HUES48 (cell line): ENCODE data around the gene TANGO2.

ENCODE experiments used
- H3K27ac ChIP-seq: one replicate; pipeline ENCODE4 v1.7.0; 2013; ENCODE audit warnings: low read depth, low read length, inconsistent platforms
- H3K27me3 ChIP-seq: 2 replicates; pipeline ENCODE4 v1.6.1; 2013; ENCODE audit warnings: mild to moderate bottlenecking, low read length; ENCODE audit not compliant: control insufficient read depth, insufficient read depth
- H3K36me3 ChIP-seq: 2 replicates; pipeline ENCODE4 v1.6.1; 2013; ENCODE audit warnings: low read length; ENCODE audit not compliant: control insufficient read depth, insufficient read depth
- H3K4me1 ChIP-seq: 2 replicates; pipeline ENCODE4 v1.6.1; 2013; ENCODE audit warnings: mild to moderate bottlenecking, low read length; ENCODE audit not compliant: control insufficient read depth, insufficient read depth
- H3K4me3 ChIP-seq: 2 replicates; pipeline ENCODE4 v1.5.1; 2013; ENCODE audit warnings: mild to moderate bottlenecking, low read depth, low read length
- H3K9ac ChIP-seq: 2 replicates; pipeline ENCODE4 v1.6.1; 2013; ENCODE audit warnings: mild to moderate bottlenecking, low read depth, low read length, moderate library complexity
- H3K9me3 ChIP-seq: 2 replicates; pipeline ENCODE4 v1.6.1; 2013; ENCODE audit warnings: low read length; ENCODE audit not compliant: control insufficient read depth, insufficient read depth

Gene TANGO2

DNA sequence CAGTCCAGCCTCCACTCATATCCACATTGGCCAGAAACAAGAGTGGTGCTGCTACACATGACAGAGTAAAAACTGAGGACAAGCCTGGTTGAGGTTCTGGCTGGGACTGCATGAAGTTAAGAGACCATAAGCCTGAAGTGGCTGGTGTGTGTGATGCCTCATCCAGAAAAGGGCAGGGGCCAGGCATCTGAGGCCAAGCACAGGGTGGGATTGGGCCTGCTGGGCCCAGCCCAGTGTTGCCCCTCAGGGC, 29.6 kb upstream of the TANGO2 start:
- Histone ChIP-seq H3K4me1 (0 out of 2 replicates have a peak, but pooled peaks cover 3% of the 10 kb centered on the region), H3K27me3 (no peaks in the 10 kb centered on the region), H3K9ac (no peak overlapping the region), H3K27ac (no peak overlapping the region), H3K9me3 (no peaks in the 10 kb centered on the region), H3K36me3 (no peaks in the 10 kb centered on the region), H3K4me3 (no peak overlapping the region)

DNA sequence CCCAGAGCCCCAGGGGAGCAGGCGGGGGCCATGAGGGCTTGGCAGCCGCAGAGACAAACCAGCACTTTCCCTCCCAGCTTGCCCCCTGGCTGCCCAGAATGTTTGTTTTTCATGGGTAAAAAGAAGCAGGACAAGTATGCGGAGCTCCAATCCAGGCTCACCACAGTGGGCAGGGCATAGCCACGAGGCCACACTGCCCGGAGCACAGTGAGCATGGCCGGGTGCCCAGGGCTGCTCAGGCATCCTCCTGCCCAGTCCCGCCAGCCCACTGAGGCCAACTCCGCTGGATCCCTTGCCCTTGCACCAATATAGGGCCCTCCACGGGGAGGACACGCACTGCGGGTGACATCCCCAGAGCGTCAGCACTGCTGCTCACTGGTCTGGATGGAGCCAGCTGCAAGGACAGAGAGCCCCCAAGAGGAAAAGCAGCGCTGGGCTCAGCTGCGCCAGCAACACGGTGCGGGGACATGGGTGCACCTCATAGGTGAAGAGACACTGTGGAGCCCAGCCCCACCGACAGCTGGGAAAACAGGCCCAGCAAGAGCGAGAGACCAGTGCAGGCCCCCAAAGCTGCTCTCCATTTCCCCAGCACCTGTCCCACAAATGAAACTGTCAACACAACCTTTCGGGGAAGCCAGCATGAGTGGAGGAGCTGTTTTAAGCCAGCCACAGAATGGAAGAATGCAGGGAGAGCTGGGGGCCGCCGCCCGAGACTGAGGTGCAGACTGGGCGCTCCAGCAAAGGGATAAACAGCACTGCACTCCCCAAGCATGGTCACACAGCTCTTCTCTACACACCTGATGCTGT, 29.1 kb upstream of the TANGO2 start:
- Histone ChIP-seq H3K9me3 (no peaks in the 10 kb centered on the region), H3K27me3 (no peaks in the 10 kb centered on the region), H3K36me3 (no peaks in the 10 kb centered on the region), H3K4me1 (0 out of 2 replicates have a peak, but pooled peaks cover 3% of the 10 kb centered on the region), H3K27ac (no peak overlapping the region), H3K9ac (no peak overlapping the region), H3K4me3 (no peak overlapping the region)

- no peaks in the 10 kb centered on the region for H3K27me3 ChIP-seq
- no peaks in the 10 kb centered on the region for H3K9me3 ChIP-seq
- no peak overlapping the region for H3K9ac ChIP-seq
Measured at GRCh38 chr22:19992481-19992911, 28.4 kb upstream of the TANGO2 start.

DNA sequence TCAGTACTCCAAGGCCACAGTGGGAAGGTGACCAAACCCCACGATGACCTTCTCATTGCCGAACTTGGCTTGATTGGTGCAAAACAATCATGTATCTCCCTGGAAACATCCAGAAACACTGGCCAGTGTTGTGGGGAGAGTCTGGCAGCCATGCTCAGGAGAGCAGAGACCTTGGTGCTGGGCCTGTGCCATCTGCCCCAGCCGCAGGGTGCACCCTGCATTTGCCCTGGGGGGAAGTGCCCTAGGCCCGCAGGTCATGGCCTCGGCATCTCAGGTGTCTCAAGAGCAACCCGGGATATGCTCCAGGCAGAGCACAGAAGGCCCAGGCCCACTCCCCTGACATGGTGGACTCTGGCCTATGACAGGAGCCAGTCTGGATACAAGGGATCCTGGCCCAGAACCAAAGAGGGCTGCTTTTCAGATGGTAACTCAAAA, 28.0 kb upstream of the TANGO2 start:
- H3K4me3 ChIP-seq: no peak overlapping the region
- H3K4me1 ChIP-seq: no peaks in the 10 kb centered on the region
- H3K27me3 ChIP-seq: no peaks in the 10 kb centered on the region
- H3K27ac ChIP-seq: no peak overlapping the region
- no peaks in the 10 kb centered on the region for H3K9me3 ChIP-seq
- no peak overlapping the region for H3K9ac ChIP-seq
- H3K36me3 ChIP-seq: no peaks in the 10 kb centered on the region

More at GRCh38 chr22:19992481-19992911, 28.4 kb upstream of the TANGO2 start:
- Histone ChIP-seq H3K36me3 (no peaks in the 10 kb centered on the region), H3K4me3 (no peak overlapping the region), H3K4me1 (0 out of 2 replicates have a peak, but pooled peaks cover under 1% of the 10 kb centered on the region), H3K27ac (no peak overlapping the region)

- H3K27me3 ChIP-seq: no peaks in the 10 kb centered on the region
- H3K9me3 ChIP-seq: no peaks in the 10 kb centered on the region
- H3K4me3 ChIP-seq: no peak overlapping the region
- H3K36me3 ChIP-seq: no peaks in the 10 kb centered on the region
- peaks cover 6% of the 10 kb centered on the region for H3K4me1 ChIP-seq
- H3K9ac ChIP-seq: no peak overlapping the region
- no peak overlapping the region for H3K27ac ChIP-seq
Measured at GRCh38 chr22:19993926-19994325, 27.0 kb upstream of the TANGO2 start.

GRCh38 chr22:19994851-19995610, 25.9 kb upstream of the TANGO2 start:
- H3K27me3 ChIP-seq: no peaks in the 10 kb centered on the region
- H3K4me1 ChIP-seq: peaks cover 14% of the 10 kb centered on the region
- no peaks in the 10 kb centered on the region for H3K9me3 ChIP-seq
- no peak overlapping the region for H3K4me3 ChIP-seq
- H3K27ac ChIP-seq: no peak overlapping the region
- H3K36me3 ChIP-seq: no peaks in the 10 kb centered on the region
- H3K9ac ChIP-seq: no peak overlapping the region

DNA sequence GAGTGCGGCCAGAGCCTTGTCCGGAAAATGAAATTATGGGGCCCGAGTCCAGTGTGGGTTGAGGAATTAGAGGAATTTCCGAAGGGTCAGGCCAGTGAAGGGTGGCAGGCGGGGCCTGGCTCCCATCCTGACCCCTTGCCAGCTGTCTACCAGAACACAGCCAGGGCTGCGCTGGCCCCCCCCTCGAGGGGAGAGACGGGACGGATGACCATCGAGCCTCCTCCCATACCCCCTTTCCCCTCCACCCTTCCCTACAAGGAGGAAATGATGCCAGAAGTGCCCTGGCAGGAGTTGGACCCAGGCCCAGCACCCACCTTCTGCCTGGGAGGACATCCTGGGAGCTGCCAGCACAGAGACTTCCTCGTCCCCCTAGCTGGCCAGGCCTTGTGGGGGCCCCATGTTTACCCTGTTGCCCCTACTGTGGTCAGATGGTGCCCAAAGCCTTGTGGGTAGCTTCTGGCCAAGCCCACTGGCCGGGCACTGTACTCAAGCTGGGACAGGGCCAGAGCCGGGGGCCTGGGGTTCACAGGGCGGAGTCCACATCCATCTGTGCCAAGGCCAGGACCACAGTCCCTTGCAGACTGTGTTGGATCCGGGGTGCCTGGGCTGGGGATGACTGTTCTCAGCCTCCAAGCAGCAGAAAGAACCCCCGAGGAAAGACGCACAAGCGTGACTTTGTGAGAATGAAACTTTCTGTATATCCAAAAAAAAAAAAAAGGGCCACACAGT, 25.1 kb upstream of the TANGO2 start:
- Histone ChIP-seq H3K9ac (no peak overlapping the region), H3K36me3 (no peaks in the 10 kb centered on the region), H3K4me3 (no peak overlapping the region), H3K27me3 (no peaks in the 10 kb centered on the region), H3K27ac (no peak overlapping the region), H3K4me1 (peaks cover 20% of the 10 kb centered on the region), H3K9me3 (no peaks in the 10 kb centered on the region)

DNA sequence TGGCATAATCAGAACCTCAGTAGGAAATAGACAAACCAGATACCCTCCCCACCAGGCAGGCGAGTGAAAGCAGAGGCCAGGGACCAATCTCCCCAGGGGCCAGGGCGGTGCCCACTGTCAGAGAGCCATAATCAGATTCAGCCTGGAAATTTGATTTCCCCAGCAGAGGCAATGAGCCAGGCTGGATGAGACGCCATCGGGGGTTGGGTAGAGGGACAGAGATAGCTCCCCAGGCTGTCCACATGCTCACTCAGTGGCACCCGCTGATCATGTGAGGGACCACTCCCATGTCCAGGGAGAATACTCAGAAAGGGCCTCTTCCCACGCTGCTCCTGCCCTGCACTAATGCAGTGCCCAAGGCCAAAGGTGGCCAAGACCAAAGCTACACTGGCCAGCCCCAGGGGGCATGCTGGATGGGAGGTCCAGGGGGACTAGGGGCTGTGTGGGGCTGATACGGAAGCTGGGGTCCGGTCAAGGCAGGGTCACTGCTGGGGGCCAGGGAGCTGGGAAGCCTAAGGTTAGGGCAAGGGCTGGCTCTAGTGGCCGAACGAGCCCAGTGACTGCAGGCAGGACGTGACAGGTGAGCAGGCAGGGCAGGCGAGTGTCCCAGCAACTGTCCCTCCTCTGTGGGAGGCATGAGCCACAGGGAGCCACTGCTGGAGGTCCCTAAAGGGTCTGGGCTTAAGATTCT, 24.1 kb upstream of the TANGO2 start:
- Histone ChIP-seq H3K9ac (no peak overlapping the region), H3K4me1 (peaks cover 28% of the 10 kb centered on the region), H3K36me3 (no peaks in the 10 kb centered on the region), H3K27ac (no peak overlapping the region), H3K4me3 (no peak overlapping the region), H3K27me3 (no peaks in the 10 kb centered on the region), H3K9me3 (no peaks in the 10 kb centered on the region)

GRCh38 chr22:19997561-19998231, 23.2 kb upstream of the TANGO2 start:
- no peak overlapping the region for H3K27ac ChIP-seq
- H3K27me3 ChIP-seq: no peaks in the 10 kb centered on the region
- H3K36me3 ChIP-seq: no peaks in the 10 kb centered on the region
- H3K9me3 ChIP-seq: no peaks in the 10 kb centered on the region
- H3K4me3 ChIP-seq: no peak overlapping the region
- no peak overlapping the region for H3K9ac ChIP-seq
- H3K4me1 ChIP-seq: peaks cover 30% of the 10 kb centered on the region

DNA sequence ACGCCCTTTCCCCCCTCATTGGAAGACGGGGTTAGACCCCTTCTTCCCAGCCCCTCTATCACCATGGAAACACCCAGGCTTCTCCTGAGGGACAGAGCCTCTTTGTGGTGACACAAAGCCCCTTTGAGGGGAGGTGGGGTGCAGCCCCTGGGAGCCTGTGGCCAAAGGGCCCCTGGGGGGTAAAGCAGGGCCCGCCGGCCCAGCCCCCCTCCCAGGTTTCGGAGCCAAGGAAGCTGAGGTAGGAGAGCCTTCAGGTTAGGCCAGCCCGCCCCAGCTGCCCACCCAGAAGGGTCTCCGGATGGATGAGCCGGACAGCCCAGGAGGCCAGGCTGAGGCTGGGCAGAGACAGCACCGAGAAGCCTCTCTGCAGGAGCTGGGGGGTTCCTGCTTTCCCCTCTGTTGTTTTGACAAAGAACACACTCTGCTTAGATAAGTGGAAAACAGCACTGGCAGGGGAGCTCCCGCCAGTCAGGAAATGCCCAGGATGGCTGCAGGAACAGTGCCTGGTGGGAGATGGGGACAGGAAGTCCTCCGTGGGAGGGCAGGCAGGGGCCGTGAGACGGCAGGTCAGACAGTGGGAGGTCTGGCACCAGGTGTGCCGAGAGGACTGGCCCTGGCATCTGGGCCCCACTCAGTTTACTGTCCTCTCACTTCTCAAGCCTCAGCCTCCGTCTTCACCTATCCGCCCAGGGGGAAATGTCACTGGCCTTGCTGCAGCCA, 22.5 kb upstream of the TANGO2 start:
- Histone ChIP-seq H3K27ac (peak overlapping the region; percentile 49), H3K27me3 (no peaks in the 10 kb centered on the region), H3K4me3 (no peak overlapping the region), H3K9ac (no peak overlapping the region), H3K36me3 (no peaks in the 10 kb centered on the region), H3K9me3 (no peaks in the 10 kb centered on the region), H3K4me1 (peaks cover 30% of the 10 kb centered on the region)
